ENCODE results near the gene PNISR. TPM values are rescaled to one million over a fixed set of nuclear protein-coding genes. Genes with fewer than 3 reads are reported as not detected.
A peak's percentile ranks its signal among the peaks of the same experiment; 100 is the strongest.

Gene PNISR
- total RNA-seq, 2 experiments from 2014 or later = 310 to 317 TPM

DNA sequence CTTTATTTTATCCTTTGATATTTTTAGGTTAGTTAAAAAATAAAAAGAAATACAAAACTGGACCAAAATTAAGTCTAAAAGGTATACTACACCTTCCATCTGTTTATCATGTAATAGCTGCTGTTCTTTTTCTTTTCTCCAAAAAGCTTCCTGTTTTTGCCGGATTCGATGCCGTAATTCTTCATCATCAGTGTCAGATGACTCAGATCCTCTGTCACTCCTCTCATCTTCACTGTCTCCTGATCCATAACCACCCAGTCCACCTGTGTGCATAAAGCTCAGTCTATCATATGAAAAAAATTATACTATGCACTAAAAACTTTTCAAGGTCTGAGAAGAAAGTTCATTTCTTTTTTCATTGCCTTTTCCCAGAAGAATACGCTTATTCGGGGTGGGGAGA lies 22.7 kb downstream of the PNISR start:
- ATAC-seq (ENCODE audit: poor library complexity) = no peak
- H3K27me3 ChIP-seq (ENCODE audit: control insufficient read depth in 1 of 2, insufficient read depth in 2 of 2, low read length in 2 of 2) = no peaks in the 10 kb centered on the region

DNA sequence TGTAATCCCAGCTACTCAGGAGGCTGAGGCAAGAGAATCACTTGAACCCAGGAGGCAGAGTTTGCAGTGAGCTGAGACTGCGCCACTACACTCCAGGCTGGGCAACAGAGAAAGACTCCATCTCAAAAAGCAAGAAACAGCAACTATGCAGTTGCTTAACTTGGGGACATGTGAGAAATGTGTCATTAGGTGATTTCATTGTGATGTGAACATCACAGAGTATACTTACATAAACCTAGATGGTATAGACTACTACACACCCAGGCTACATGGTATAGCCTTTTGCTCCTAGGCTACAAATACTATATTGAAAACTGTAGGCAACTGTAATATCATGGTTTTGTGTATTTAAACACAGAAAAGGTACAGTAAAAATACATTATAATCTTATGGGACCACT lies 27.8 kb downstream of the PNISR start:
- Mint-ChIP-seq H3K9me3 (no peaks in the 10 kb centered on the region), H3K4me1 (ENCODE audit: low read depth) (peaks cover 25% of the 10 kb centered on the region), H3K4me3 (peak overlapping the region; percentile 1), H3K27ac (peak overlapping the region; percentile 33), H3K27me3 (no peaks in the 10 kb centered on the region), H3K36me3 (ENCODE audit: low read depth) (peaks cover 48% of the 10 kb centered on the region)
- no peaks in the 10 kb centered on the region for H3K27me3 ChIP-seq (ENCODE audit: control insufficient read depth in 1 of 2, insufficient read depth in 2 of 2, low read length in 2 of 2)
- H3K4me1 ChIP-seq (ENCODE audit: insufficient read depth, low read length) = peaks cover 4% of the 10 kb centered on the region
- H3K4me3 ChIP-seq (ENCODE audit: low read length) = no peak overlapping the region
- ChIA-PET POLR2A (interaction anchor here (4.3 kb wide), 1 partner anchor 28 kb away, joined by 50 read pairs; the partner anchor contains the start of gene PNISR), CTCF (no interaction called here)
- H3K9me3 ChIP-seq (ENCODE audit: control insufficient read depth in 1 of 2, insufficient read depth in 1 of 2, low read length in 2 of 2) = no peaks in the 10 kb centered on the region
- no peak overlapping the region for H3K27ac ChIP-seq (ENCODE audit: low read depth in 1 of 2, low read length in 2 of 2)
- intact Hi-C loops (cut with DNase I, micrococcal nuclease) = no loop called here
- ATAC-seq (ENCODE audit: poor library complexity) (no peak), DNase-seq (no peak)
- peaks cover 26% of the 10 kb centered on the region for H3K36me3 ChIP-seq (ENCODE audit: insufficient read depth, low read length)
- TF ChIP-seq, protein P1, sequence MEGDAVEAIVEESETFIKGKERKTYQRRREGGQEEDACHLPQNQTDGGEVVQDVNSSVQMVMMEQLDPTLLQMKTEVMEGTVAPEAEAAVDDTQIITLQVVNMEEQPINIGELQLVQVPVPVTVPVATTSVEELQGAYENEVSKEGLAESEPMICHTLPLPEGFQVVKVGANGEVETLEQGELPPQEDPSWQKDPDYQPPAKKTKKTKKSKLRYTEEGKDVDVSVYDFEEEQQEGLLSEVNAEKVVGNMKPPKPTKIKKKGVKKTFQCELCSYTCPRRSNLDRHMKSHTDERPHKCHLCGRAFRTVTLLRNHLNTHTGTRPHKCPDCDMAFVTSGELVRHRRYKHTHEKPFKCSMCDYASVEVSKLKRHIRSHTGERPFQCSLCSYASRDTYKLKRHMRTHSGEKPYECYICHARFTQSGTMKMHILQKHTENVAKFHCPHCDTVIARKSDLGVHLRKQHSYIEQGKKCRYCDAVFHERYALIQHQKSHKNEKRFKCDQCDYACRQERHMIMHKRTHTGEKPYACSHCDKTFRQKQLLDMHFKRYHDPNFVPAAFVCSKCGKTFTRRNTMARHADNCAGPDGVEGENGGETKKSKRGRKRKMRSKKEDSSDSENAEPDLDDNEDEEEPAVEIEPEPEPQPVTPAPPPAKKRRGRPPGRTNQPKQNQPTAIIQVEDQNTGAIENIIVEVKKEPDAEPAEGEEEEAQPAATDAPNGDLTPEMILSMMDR (IDR thresholded peaks at IDR 0.05) = no peak

More for the DNA sequence above, 22.7 kb downstream of the PNISR start:
- no peaks in the 10 kb centered on the region for H3K9me3 Mint-ChIP-seq
- no peaks in the 10 kb centered on the region for H3K27me3 Mint-ChIP-seq
- H3K4me1 ChIP-seq (ENCODE audit: insufficient read depth, low read length) = no peaks in the 10 kb centered on the region
- POLR2A ChIA-PET = interaction anchor here (1.3 to 2.9 kb wide), 3 partner anchors 9 to 23 kb away, joined by 3 to 17 read pairs (median 10); partner anchors contain the start of genes COQ3 and PNISR
- H3K36me3 Mint-ChIP-seq (ENCODE audit: low read depth) = peaks cover 85% of the 10 kb centered on the region
- no peak overlapping the region for H3K4me3 Mint-ChIP-seq
- no peaks in the 10 kb centered on the region for H3K4me1 Mint-ChIP-seq (ENCODE audit: low read depth)
- peaks cover 78% of the 10 kb centered on the region for H3K36me3 ChIP-seq (ENCODE audit: insufficient read depth, low read length)
- no peak overlapping the region for H3K27ac Mint-ChIP-seq
- no peak for DNase-seq
- CTCF ChIA-PET = interaction anchor here (0.6 to 1.7 kb wide), 3 partner anchors 16 to 85 kb away, joined by 3 to 5 read pairs (median 4); no protein-coding TSS in a partner anchor
- no peaks in the 10 kb centered on the region for H3K9me3 ChIP-seq (ENCODE audit: control insufficient read depth in 1 of 2, insufficient read depth in 1 of 2, low read length in 2 of 2)
- no peak overlapping the region for H3K4me3 ChIP-seq (ENCODE audit: low read length)
- TF ChIP-seq, protein P1 (IDR thresholded peaks at IDR 0.05) = no peak
- intact Hi-C loops (cut with DNase I, micrococcal nuclease) = no loop called here
- no peak overlapping the region for H3K27ac ChIP-seq (ENCODE audit: low read depth in 1 of 2, low read length in 2 of 2)

DNA sequence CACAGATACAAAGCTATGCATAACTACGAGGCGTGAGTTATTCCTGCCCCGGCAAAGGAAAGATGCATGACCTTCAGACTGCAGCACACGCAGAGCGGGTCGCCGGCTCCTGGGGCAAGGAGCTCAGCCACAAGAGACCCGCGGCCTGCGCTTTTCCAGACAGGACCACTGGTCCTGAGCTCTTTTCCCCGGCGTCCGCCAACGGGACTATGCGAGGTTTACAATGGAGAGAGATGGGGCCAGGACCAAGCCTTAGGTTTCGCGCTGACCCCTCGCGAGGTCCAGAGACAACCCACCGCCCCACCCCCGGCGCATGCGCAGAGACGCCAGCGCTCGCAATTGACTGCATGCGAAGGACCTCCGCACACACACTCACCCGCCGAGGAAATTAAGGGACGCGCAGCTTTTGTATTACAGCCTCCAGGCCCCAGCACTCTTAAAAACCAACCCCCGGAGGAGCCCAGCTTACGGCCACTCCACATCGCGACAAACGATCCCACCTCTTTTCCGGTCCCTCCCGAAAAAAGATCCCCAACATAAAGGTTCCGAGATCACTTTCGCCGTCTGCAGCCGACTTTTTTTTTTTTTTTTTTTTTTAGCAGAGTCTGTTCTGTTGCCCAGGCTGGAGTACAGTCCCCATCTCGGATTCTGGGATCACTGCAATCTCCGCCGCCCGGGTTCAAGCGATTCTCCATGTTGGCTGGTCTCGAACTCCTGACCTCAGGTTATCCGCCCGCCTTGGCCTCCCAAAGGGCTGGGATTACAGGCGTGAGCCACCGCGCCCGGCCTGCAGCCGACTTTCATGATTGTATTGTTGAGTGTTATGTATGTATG lies 31.2 kb downstream of the PNISR start, which contains the start of gene COQ3:
COQ3 (minus strand) TSS at position 498 of the 834 bp plus-strand sequence; CDS start at position 482, 16 bp downstream.
- H3K9me3 ChIP-seq (ENCODE audit: control insufficient read depth in 1 of 2, insufficient read depth in 1 of 2, low read length in 2 of 2) = no peaks in the 10 kb centered on the region
- Mint-ChIP-seq H3K9me3 (no peaks in the 10 kb centered on the region), H3K27me3 (no peaks in the 10 kb centered on the region), H3K36me3 (ENCODE audit: low read depth) (peaks cover 16% of the 10 kb centered on the region), H3K27ac (peak within 1 kb of the TSS; percentile 84), H3K4me1 (ENCODE audit: low read depth) (peaks cover 28% of the 10 kb centered on the region), H3K4me3 (peak within 1 kb of the TSS; percentile 95)
- peak within 1 kb of the TSS; percentile 79 for H3K4me3 ChIP-seq (ENCODE audit: low read length)
- ChIA-PET CTCF (interaction anchor here (0.7 to 1.0 kb wide), 3 partner anchors 15 to 25 kb away, joined by 3 read pairs; no protein-coding TSS in a partner anchor), POLR2A (interaction anchor here (0.8 to 4.3 kb wide), 8 partner anchors 9 to 447 kb away, joined by 3 to 50 read pairs (median 4); partner anchors contain the start of genes CCNC and PNISR)
- intact Hi-C loops (cut with DNase I, micrococcal nuclease) = no loop called here
- DNase-seq (peak; percentile 33 to 76 (median 52)), ATAC-seq (ENCODE audit: poor library complexity) (peak; percentile 73)
- no peaks in the 10 kb centered on the region for H3K27me3 ChIP-seq (ENCODE audit: control insufficient read depth in 1 of 2, insufficient read depth in 2 of 2, low read length in 2 of 2)
- no peaks in the 10 kb centered on the region for H3K36me3 ChIP-seq (ENCODE audit: insufficient read depth, low read length)
- peaks cover 4% of the 10 kb centered on the region for H3K4me1 ChIP-seq (ENCODE audit: insufficient read depth, low read length)
- no peak within 1 kb of the TSS for H3K27ac ChIP-seq (ENCODE audit: low read depth in 1 of 2, low read length in 2 of 2)
- TF ChIP-seq, protein P1 (IDR thresholded peaks at IDR 0.05) = no peak
